Astrocyte (in vitro differentiated cells and primary cell): Measurements from ENCODE around the gene GSG1L. TPM values are rescaled to one million over a fixed set of nuclear protein-coding genes. Genes with fewer than 3 reads are reported as not detected.

Experiments
- DNase-seq: peaks from one replicate; pipeline ENCODE4 v3.0.0-alpha.2; 2010; ENCODE audit warnings: low read depth
- FAIRE-seq: peaks from 2 replicates; lab custom pipeline; 2011; peaks lifted over from hg19 to GRCh38; lab: Jason Lieb, UNC
- H2AFZ ChIP-seq: 2 replicates; pipeline ENCODE4 v1.6.0; 2012; ENCODE audit warnings: low read depth, low read length, inconsistent platforms
- H3K27ac ChIP-seq: 2 replicates; pipeline ENCODE4 v1.5.1; 2011; ENCODE audit warnings: low read depth, low read length, inconsistent platforms
- H3K27me3 ChIP-seq: 2 replicates; pipeline ENCODE4 v1.6.0; 2011; ENCODE audit warnings: low read length, inconsistent platforms; ENCODE audit not compliant: insufficient read depth
- H3K36me3 ChIP-seq: 2 replicates; pipeline ENCODE4 v1.5.1; 2011; ENCODE audit warnings: low read length, inconsistent platforms; ENCODE audit not compliant: insufficient read depth
- H3K4me1 ChIP-seq: 2 replicates; pipeline ENCODE4 v1.5.1; 2011; ENCODE audit warnings: low read length, inconsistent platforms; ENCODE audit not compliant: insufficient read depth
- H3K4me2 ChIP-seq: 2 replicates; pipeline ENCODE4 v1.6.0; 2012; ENCODE audit warnings: low read length, inconsistent platforms
- H3K4me3 ChIP-seq: 2 replicates; pipeline ENCODE4 v1.5.1; 2011; ENCODE audit warnings: low read depth, mild to moderate bottlenecking, low read length, inconsistent platforms; ENCODE audit not compliant: insufficient read depth
- H3K79me2 ChIP-seq: 2 replicates; pipeline ENCODE4 v1.6.0; 2012; ENCODE audit warnings: mild to moderate bottlenecking, low read length, inconsistent platforms; ENCODE audit not compliant: insufficient read depth
- H3K9ac ChIP-seq: 2 replicates; pipeline ENCODE4 v1.6.0; 2012; ENCODE audit warnings: mild to moderate bottlenecking, low read length, inconsistent platforms
- H3K9me3 ChIP-seq: 2 replicates; pipeline ENCODE4 v1.5.1; 2012; ENCODE audit warnings: low read depth, mild to moderate bottlenecking, low read length, inconsistent platforms; ENCODE audit not compliant: insufficient read depth
- H4K20me1 ChIP-seq: 2 replicates; pipeline ENCODE4 v1.6.0; 2012; ENCODE audit warnings: low read length, inconsistent platforms; ENCODE audit not compliant: insufficient read depth
- H3K27ac Mint-ChIP-seq: one replicate; pipeline ENCODE4 v1.8.0; 2021; ENCODE audit warnings: mild to moderate bottlenecking, mixed read lengths; ENCODE audit not compliant: unreplicated experiment
- H3K27me3 Mint-ChIP-seq: one replicate; pipeline ENCODE4 v1.8.0; 2021; ENCODE audit warnings: low read depth, mixed read lengths; ENCODE audit not compliant: unreplicated experiment
- H3K36me3 Mint-ChIP-seq: one replicate; pipeline ENCODE4 v1.8.0; 2021; ENCODE audit warnings: low read depth, mixed read lengths; ENCODE audit not compliant: unreplicated experiment
- H3K4me1 Mint-ChIP-seq: one replicate; pipeline ENCODE4 v1.8.0; 2021; ENCODE audit warnings: low read depth, mixed read lengths; ENCODE audit not compliant: unreplicated experiment
- H3K4me3 Mint-ChIP-seq: one replicate; pipeline ENCODE4 v1.8.0; 2021; ENCODE audit warnings: mild to moderate bottlenecking, moderate library complexity, mixed read lengths; ENCODE audit not compliant: unreplicated experiment
- H3K9me3 Mint-ChIP-seq: one replicate; pipeline ENCODE4 v1.8.0; 2021; ENCODE audit warnings: mild to moderate bottlenecking, mixed read lengths; ENCODE audit not compliant: unreplicated experiment
- EZH2 ChIP-seq: IDR thresholded peaks from 2 replicates; pipeline ENCODE4 v1.6.1; 2012; ENCODE audit warnings: mild to moderate bottlenecking, low read length, inconsistent platforms; ENCODE audit not compliant: insufficient read depth
- total RNA-seq: library from RNA; stranded (reverse); gene quantifications from 2 replicates; pipeline ENCODE4 v1.2.1, GENCODE V29; 2021
- TF ChIP-seq, protein P1 (sequence below): IDR thresholded peaks from 2 replicates; pipeline ENCODE4 v1.5.1; 2011; ENCODE audit warnings: low read depth, mild to moderate bottlenecking, inconsistent platforms, low read length, moderate library complexity; ENCODE audit not compliant: insufficient read depth

Gene GSG1L
- total RNA-seq, 1 donor from 2014 or later = not detected

DNA sequence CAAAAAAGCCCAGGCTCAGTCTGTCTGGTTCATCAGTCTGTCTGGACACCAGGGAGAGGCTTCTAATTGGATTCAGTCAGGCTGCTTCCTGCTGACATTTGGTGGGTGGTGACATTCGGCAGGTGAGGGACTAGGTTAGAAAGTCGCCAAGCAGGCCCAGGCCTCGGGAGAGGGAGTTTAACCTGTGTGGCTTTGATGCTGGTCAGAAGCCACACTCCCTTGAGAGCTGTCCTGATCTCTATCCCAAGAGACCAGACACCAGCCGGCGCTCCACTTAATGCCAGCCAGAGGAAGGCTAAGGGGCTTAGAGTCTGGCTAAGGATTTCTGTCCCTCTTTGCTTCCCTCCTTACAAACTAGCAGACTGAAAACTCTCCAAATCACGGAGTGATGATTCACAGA is 135.0 kb downstream of the GSG1L start:
- Histone ChIP-seq H2AFZ (no peak overlapping the region), H3K9ac (no peak overlapping the region), H4K20me1 (no peaks in the 10 kb centered on the region), H3K27ac (no peak overlapping the region), H3K36me3 (no peaks in the 10 kb centered on the region), H3K27me3 (peaks cover 3% of the 10 kb centered on the region), H3K4me2 (no peak overlapping the region), H3K4me1 (no peaks in the 10 kb centered on the region), H3K4me3 (no peak overlapping the region), H3K9me3 (no peaks in the 10 kb centered on the region), H3K79me2 (no peaks in the 10 kb centered on the region)
- Mint-ChIP-seq H3K27ac (no peak overlapping the region), H3K9me3 (peaks cover 5% of the 10 kb centered on the region), H3K36me3 (no peaks in the 10 kb centered on the region), H3K4me3 (no peak overlapping the region), H3K27me3 (peaks cover 39% of the 10 kb centered on the region), H3K4me1 (no peaks in the 10 kb centered on the region)
- FAIRE-seq (no peak), DNase-seq (no peak)
- no peak for TF ChIP-seq EZH2
- TF ChIP-seq, protein P1, sequence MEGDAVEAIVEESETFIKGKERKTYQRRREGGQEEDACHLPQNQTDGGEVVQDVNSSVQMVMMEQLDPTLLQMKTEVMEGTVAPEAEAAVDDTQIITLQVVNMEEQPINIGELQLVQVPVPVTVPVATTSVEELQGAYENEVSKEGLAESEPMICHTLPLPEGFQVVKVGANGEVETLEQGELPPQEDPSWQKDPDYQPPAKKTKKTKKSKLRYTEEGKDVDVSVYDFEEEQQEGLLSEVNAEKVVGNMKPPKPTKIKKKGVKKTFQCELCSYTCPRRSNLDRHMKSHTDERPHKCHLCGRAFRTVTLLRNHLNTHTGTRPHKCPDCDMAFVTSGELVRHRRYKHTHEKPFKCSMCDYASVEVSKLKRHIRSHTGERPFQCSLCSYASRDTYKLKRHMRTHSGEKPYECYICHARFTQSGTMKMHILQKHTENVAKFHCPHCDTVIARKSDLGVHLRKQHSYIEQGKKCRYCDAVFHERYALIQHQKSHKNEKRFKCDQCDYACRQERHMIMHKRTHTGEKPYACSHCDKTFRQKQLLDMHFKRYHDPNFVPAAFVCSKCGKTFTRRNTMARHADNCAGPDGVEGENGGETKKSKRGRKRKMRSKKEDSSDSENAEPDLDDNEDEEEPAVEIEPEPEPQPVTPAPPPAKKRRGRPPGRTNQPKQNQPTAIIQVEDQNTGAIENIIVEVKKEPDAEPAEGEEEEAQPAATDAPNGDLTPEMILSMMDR = no peak

DNA sequence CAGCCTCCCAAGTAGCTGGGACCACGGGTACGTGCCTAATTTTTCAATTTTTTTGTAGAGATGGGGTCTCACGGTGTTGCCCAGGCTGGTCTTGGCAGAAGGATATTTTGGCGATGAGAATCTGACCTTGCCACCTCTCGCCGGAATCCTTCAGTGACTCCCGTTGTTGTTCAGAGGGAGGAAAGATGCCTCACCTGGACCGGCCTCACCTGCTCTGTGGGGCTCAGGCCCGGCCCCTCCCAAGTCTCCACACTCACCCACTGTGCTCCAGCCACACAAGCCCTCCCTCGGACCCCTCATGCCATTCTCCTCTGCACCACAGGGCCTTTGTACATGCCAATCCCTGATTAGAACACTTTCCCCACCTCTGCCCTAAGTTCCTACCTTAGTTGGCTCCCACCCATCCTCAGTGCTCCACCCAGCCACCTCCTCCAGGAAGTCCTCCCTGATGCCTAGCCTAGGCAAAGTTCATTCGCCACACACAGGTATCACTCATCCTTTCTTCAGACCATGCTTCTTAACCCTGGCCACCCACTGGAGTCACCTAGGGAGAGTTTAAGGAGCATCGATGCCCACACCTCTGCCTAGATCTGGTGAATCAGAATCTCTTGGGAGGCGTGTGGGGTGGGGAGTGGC is 136.1 kb downstream of the GSG1L start:
- H3K4me1 Mint-ChIP-seq = no peaks in the 10 kb centered on the region
- FAIRE-seq (no peak), DNase-seq (no peak)
- no peaks in the 10 kb centered on the region for H3K79me2 ChIP-seq
- peaks cover 4% of the 10 kb centered on the region for H3K9me3 Mint-ChIP-seq
- no peaks in the 10 kb centered on the region for H3K36me3 Mint-ChIP-seq
- H3K4me1 ChIP-seq = no peaks in the 10 kb centered on the region
- no peak overlapping the region for H3K27ac ChIP-seq
- H3K4me2 ChIP-seq = no peak overlapping the region
- TF ChIP-seq, protein P1 = no peak
- TF ChIP-seq EZH2 = no peak
- no peak overlapping the region for H3K4me3 Mint-ChIP-seq
- peaks cover 42% of the 10 kb centered on the region for H3K27me3 Mint-ChIP-seq
- H3K27ac Mint-ChIP-seq = no peak overlapping the region
- no peaks in the 10 kb centered on the region for H4K20me1 ChIP-seq
- H3K9me3 ChIP-seq = no peaks in the 10 kb centered on the region
- H3K9ac ChIP-seq = no peak overlapping the region
- H2AFZ ChIP-seq = no peak overlapping the region
- H3K36me3 ChIP-seq = no peaks in the 10 kb centered on the region
- H3K27me3 ChIP-seq = peaks cover 3% of the 10 kb centered on the region
- H3K4me3 ChIP-seq = no peak overlapping the region

GRCh38 chr16:27925612-27926011 is 137.9 kb downstream of the GSG1L start:
- Mint-ChIP-seq H3K36me3 (no peaks in the 10 kb centered on the region), H3K27me3 (peaks cover 42% of the 10 kb centered on the region), H3K27ac (no peak overlapping the region), H3K4me3 (no peak overlapping the region), H3K4me1 (peaks cover 1% of the 10 kb centered on the region), H3K9me3 (peaks cover 2% of the 10 kb centered on the region)
- no peak overlapping the region for H3K9ac ChIP-seq
- FAIRE-seq = no peak
- no peaks in the 10 kb centered on the region for H3K36me3 ChIP-seq
- H3K4me1 ChIP-seq = no peaks in the 10 kb centered on the region
- TF ChIP-seq, protein P1 = no peak
- no peak for TF ChIP-seq EZH2
- H3K27ac ChIP-seq = no peak overlapping the region
- no peak overlapping the region for H3K4me2 ChIP-seq
- no peaks in the 10 kb centered on the region for H3K9me3 ChIP-seq
- peaks cover 3% of the 10 kb centered on the region for H3K27me3 ChIP-seq
- no peaks in the 10 kb centered on the region for H4K20me1 ChIP-seq
- no peak overlapping the region for H2AFZ ChIP-seq
- no peaks in the 10 kb centered on the region for H3K79me2 ChIP-seq
- no peak for DNase-seq
- no peak overlapping the region for H3K4me3 ChIP-seq
